Prostate gland (tissue), 2 donors: Measurements from ENCODE around the gene RASSF10.

Source experiments
- CTCF ChIP-seq, 4 experiments: fragments of 200-600 bp in 2 of 4; fragments of 450-650 bp in 2 of 4; sonication (generic) in 2 of 4; IDR thresholded peaks; 1 replicate in 3 of 4; 2 replicates in 1 of 4; pipeline ENCODE4 v1.5.1; 2016 to 2019; ENCODE audit warnings: antibody characterized with exemption in 4 of 4, mild to moderate bottlenecking in 2 of 4, moderate library complexity in 2 of 4
- POLR2A ChIP-seq: fragments of 450-650 bp; IDR thresholded peaks from one replicate; pipeline ENCODE4 v1.6.1; 2016; ENCODE audit warnings: antibody characterized with exemption, mild to moderate bottlenecking
- POLR2AphosphoS5 ChIP-seq: sonication (generic); formaldehyde crosslinking; IDR thresholded peaks from one replicate; pipeline ENCODE4 v1.6.1; 2017; ENCODE audit warnings: antibody characterized with exemption

- TF ChIP-seq POLR2A, result no peak
- no peak for TF ChIP-seq CTCF (IDR thresholded peaks at IDR 0.05)
- no peak for TF ChIP-seq POLR2AphosphoS5
These were observed 46.8 kb upstream of the RASSF10 start for GRCh38 chr11:12962306-12962705.
